Non-pigmented ciliary epithelial cell (primary cell): ENCODE measurements around the gene HTR3B.

ENCODE experiments used
- DNase-seq: peaks from one replicate; pipeline ENCODE4 v3.0.0-alpha.2; 2010; ENCODE audit warnings: low read depth

Gene HTR3B

DNA sequence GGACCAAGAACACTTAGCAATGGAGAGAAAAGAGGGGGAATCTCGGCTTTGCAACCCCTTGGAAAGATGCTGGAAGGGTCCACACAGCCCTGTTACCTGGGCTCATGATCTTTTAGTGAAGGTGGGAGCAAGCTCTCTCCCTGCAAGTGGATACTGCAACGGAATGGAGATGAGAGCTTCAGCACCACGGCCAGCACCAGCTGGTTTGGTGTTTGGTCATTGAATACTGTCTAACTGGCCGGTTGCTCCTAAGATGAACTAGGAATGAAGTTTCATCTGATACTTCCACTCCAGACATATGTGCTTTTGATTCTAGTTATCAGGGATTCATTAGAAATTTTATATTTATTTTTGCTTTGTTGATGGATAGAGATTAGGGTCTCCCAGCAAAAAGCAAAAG lies 86.6 kb downstream of the HTR3B start:
- DNase-seq: no peak

- no peak for DNase-seq
These were observed 87.3 kb downstream of the HTR3B start for GRCh38 chr11:113991718-113992458.

GRCh38 chr11:113992459-113993110 lies 88.0 kb downstream of the HTR3B start:
- no peak for DNase-seq

DNA sequence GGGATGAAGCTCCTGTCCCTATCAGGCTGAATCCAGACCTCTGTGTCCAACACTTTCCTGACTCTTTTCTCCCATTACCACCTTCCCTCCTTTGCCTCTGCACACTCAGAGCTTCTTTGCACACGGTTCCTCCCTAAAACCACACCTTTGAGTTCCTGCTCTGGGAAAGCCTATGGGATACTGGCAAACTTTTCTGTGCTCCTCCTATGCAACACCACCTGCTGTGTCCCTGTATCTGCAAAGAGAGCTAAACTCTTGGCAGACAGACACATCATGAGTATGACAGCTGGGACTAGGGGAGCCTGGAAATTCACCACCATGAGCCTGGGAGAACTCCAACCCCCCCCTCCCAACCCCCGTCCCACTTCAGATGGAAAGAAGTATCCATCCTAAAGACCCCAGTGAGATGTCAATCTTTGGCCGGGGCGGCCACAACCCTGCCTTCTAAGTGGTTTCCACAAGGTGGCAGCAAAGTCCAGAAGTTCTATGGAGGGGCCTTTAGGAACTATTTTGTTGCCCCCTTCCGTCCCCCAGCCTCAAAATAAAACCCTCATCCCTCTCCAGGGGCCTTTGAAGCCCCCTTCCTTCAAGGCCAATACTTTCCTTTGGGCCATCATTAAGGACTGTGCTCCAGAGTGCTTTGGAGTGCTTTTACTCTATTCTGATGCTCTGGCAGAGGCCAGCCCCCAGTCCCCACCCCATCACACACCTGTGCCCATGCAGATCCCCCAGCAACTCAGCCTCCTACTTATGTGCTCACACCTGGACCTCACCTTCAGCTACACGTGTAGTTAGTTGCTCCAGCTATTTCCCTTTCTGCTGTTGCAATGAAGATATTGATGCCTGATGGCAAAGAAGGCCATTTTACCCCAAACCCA lies 89.7 kb downstream of the HTR3B start:
- DNase-seq: no peak
